Measurements from ENCODE around the gene AIG1.
"Not testable (repeated sequence)": the region's sequence is repeated elsewhere in the genome, so short reads cannot be mapped to it uniquely, and the experiment has no call there.

The AIG1 gene

DNA sequence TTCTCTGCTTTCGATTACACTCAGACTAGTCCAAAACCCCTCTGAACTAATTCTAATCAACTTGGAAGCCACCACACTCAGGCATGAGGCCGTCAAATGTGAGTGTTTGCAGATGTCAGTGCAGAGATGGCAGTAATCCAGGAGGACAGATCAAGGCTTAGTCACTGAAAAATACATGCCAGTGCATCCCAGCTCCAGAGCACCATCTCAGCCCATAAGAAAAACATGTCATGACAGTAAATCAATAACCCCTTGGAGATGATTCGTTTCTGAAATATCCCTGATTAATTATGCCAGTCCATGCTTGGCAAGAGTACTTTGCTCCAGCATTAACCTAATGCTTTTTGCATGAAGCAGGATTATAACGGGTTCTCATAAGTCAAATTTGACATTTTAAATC lies 210.3 kb downstream of the AIG1 start:
- no peak for DNase-seq (ENCODE audit: low spot score)

DNA sequence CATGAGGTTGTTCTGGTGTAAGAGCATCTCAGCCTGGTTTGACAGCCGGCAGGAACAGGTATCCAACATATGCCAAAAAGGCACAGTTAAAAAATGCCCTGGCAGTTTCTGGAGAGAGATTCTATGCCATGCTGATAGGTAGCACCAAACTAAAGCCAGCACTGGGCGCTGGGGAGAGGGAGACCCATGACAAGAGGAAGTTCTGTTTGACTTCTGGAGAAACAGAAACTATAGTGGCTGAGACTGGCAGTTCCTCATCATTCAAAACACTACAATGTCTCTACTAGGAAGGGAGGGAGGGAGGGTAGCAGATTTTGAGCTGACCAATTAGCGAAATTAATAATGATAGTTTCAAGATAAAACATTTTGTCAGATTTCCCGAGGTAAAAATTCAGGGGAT lies 215.7 kb downstream of the AIG1 start:
- DNase-seq (ENCODE audit: low spot score) = no peak

DNA sequence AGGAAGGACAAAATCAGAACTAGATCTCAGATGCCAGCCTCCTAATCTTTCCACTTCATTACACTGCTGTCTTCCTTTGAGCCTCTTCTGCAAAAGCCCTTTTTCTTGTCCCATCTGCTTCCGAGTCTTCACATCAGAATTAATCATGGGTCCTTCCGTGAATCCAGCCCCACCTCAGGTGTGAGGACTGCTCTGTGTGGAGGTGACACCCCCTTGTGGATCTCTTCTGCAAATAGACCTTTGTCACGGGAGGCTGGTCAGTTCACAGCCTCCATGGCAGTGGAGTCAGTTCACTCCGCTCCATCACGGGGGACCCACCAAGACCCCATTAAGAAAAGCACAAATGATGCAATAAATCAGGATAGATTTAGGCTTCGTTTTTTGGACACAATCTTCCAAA lies 218.7 kb downstream of the AIG1 start:
- peak; percentile 54 for DNase-seq (ENCODE audit: low spot score)

DNA sequence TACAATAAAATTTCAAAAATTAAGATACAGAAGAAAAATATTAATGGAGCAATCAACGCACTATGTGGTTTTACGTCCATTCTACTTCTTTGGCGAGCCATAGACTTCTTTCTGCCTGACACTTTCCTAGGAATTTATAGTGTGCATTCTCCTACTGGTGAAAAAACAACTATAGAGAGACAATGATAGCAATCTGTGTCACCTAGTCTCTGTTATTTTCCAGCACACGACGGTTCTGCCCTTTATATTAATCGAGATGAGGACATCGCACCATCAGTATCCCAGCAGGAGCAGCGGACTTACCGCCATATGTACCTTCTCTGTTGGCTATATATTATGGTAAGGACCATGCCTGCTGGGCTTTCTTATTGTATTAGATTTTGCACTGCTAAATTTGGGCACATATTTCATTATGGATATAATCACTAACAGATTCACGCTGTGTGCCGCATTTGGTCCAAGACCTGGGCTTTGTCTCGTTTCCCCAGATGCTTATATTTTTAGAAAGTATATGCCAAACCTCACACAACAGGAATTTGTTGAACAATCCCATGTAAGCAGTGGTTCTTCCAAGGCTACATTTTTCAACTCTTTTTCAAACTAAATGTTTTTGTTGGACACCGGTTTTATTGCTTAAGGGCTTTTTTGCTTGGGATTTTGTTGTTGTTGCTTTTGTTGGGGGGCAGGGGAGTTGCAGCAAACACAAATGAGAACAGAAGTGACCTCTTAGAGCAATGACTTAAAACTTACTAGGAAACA lies 223.4 kb downstream of the AIG1 start:
- no peak for DNase-seq (ENCODE audit: low spot score)

DNA sequence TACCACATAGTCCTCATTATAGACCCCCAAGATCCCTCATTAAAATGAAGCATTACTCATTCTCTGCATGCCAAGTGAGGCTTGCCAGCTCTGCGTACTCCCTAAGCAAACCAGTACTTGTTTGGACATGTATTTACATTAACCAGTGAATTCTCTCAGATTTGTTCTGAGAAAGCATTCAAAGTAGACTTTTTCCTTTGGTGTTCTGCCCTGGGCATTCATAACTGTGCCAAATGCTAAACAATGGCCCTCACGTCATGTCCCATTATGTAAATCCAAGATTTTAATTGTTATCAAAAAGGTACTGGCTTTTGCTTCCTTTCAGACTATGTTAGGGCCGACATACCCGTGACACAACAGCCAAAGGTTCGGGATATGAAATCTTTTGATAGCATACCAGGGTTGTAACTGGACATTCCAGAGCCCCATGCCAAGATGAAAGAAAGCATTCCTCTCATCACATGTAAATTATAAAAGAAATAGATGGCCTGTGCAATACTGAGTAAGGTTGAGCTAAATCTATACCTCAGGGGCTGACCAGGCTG lies 225.6 kb downstream of the AIG1 start:
- DNase-seq (ENCODE audit: low spot score) = no peak

DNA sequence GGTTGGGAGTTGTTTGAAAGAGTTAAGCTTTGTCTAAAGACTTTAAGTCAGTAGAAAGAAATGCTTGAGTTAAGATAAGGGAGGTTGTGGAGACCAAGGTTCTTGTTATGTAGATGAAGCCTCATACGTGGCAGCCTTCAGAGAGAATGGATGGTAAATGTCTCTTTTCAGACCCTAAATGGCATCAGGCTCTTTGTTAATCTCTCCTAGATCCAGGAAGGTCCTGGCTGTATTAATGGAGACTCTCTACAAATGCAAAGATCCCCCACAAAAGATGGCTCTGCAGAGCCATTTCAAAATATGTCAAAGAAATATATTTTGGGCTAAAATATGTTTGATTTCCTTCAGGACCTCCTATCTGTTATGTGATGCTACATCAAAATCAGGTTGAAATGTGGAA lies 228.2 kb downstream of the AIG1 start:
- no peak for DNase-seq (ENCODE audit: low spot score)

DNA sequence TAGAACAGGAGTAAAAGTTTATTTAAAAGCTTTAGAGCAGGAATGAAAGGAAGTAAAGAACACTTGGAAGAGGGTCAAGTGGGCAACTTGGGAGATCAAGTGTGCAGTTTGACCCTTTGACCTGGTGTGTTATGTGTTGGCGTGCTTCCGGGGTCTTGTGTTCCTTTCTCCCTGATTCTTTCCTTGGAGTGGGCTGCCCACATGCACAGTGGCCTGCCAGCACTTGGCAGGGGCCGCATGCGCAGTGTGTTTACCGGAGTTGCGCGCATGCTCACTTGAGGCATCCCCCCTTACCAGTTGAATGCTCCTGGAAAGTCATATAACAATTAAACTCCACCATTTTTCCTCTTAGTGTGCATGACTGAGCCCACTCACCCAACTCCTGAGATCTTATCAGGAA lies 229.5 kb downstream of the AIG1 start:
- DNase-seq (ENCODE audit: low spot score) = no peak

DNA sequence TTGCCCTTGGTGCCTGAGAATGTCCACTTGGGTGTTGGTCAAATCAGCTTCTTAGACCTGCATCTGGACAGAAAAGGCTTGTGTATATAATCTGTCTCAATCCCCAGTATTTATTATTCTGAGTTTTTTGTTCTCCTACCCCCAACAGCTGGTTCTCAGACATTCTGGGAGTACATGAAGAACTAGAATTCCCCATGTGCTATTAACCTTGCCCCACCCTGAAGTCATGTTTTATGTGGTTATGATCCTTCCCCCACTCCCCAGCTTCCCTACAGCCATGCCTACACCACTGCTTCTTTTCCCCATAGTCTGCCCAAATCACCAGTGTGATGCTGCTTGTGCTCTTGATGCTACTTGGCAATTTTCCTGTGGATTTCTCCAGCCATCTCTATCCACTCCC lies 232.8 kb downstream of the AIG1 start:
- DNase-seq (ENCODE audit: low spot score) = no peak

DNA sequence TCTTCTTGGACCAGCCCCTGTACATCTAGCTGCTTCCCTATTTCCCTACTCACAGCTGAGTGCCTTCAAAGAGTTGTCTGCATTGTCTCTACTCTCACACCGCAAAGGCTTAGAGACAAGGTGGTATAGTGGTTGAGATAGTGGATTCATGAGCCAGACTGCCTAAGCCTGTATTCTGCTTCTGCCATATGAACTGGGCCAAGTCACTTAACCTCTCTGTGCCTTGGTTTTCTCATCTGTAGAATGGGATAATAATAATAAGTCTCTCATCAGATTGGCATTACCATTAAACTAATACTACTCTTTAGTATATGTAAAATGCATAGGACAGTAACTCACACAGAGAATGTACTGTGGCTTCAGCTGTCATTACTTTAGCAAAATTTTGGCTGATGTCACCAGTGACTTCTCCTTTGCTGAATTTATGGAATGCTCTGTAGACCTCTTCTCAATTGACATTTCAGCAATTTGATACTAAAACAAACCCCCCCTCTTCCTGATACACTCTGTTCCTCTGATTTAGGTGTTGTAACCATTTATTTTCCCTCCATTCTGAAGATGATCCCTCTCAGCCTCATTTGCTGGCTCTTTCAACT lies 233.7 kb downstream of the AIG1 start:
- DNase-seq (ENCODE audit: low spot score) = no peak

DNA sequence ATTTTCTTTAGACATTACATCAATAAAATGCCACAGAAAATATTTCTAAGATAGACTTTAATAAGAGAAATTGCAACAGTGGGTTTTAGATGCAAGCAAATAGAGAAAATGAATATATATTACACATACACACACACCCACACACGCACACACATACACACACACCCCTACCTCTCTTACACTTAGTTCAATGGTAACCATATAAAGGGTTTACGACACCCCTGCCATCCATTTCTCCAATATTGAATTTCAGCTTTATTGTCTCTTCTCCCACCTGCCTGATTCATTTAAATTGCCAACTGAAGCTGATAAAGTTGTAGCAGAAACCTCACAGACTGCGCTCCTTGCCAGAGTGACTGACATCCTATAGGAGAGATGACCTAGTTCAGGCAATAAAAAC lies 235.2 kb downstream of the AIG1 start:
- no peak for DNase-seq (ENCODE audit: low spot score)

DNA sequence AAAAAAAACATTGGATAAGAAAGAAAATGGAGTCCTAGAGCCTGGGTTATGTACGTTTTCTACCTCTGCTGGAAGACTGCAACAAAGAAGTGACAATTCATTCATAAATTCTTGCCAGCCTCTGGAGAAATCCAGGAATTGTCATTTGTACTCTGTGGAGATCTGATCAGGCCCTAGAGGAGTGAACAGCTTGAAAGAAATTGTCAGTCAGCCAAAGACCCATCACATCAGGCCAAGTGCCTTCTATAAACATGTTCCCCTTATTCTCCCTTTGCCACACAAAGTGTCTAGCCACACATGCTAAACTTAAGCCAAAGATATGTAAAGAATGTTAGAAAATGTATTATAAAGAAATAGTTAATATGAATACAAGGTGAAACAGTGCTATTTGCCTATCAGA lies 237.4 kb downstream of the AIG1 start:
- DNase-seq (ENCODE audit: low spot score) = no peak

DNA sequence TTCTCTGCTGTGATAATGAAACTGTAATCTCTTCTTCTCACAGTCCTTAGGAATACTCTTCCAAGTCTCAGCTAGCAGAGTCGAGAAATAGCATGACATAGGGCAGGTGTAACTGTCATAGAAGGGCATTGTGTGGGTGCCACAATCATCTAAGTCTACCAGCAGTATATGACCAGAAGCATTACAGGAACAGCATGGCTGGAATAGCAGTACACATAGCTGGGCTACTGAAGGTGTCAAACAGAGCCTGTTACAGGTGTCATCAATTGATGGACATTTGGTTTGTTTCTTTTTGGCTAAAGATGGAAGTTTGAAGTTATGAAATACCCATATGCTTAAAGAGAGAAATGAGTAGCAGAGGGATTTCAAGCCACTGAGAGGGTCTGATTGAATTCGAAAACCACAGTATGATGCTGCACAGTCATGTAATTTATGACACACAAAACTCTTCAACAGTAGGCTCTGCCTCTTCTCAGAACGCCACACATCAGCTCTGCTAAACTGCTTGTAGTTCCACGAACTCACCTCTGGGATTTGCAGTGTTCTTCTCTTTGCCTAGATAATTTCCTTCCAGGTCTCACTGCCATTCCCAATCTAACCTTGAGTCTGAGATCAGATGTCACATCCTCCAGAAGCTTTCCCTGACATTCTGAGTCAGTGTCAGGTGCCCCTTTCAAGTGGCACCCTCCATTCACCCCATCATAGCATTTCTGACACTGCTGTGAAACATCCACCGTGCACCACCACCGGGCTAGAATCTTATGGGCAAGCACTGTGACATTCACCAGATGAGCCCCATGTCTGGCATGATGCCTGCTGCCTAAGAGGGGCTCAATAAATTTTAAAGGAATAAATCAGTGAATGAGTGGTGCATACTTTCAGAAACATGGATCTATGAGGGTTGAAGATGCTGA lies 238.8 kb downstream of the AIG1 start:
- DNase-seq (ENCODE audit: low spot score) = no peak

DNA sequence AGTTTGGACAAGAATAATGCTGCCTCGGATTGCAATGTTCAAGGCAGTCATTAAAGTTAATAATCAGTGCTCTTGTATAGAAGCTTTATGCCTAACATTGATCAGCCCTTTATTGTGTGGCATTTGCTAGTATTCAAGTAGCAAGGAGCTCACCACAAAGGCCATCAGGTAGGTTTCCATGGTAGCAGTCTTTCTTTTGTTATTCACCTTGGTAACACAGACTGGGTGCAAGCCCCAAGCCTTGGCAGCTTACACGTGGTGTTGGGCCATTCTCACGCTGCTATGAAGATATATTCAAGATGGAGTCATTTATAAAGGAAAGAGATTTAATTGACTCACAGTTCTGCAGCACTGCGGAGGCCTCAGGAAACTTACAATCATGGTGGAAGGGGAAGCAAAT lies 240.5 kb downstream of the AIG1 start:
- no peak for DNase-seq (ENCODE audit: low spot score)

DNA sequence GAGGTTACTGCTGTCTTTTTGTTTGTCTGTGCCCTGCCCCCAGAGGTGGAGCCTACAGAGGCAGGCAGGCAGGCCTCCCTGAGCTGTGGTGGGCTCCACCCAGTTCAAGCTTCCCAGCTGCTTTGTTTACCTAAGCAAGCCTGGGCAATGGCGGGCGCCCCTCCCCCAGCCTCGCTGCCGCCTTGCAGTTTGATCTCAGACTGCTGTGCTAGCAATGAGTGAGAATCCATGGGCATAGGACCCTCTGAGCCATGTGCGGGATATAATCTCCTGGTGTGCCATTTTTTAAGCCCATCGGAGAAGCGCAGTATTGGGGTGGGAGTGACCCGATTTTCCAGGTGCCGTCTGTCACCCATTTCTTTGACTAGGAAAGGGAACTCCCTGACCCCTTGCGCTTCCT lies 247.1 kb downstream of the AIG1 start:
- not testable (repeated sequence) for DNase-seq (ENCODE audit: low spot score)

DNA sequence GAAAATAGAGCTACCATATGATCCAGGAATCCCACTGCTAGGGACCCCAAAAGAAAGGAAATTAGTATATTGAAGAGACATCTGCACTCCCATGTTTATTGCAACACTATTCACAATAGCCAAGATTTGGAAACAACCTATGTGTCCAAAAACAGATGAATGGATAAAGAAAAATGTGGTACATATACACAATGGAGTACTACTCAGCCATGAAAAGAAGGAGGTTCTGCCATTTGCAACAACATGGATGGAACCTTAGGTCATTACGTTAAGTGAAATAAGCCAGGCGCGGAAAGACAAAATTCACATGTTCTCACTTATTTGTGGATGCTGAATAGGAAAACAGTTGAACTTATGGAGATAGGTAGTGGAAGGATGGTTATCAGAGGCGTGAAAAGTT lies 252.5 kb downstream of the AIG1 start:
- DNase-seq (ENCODE audit: low spot score) = no peak

DNA sequence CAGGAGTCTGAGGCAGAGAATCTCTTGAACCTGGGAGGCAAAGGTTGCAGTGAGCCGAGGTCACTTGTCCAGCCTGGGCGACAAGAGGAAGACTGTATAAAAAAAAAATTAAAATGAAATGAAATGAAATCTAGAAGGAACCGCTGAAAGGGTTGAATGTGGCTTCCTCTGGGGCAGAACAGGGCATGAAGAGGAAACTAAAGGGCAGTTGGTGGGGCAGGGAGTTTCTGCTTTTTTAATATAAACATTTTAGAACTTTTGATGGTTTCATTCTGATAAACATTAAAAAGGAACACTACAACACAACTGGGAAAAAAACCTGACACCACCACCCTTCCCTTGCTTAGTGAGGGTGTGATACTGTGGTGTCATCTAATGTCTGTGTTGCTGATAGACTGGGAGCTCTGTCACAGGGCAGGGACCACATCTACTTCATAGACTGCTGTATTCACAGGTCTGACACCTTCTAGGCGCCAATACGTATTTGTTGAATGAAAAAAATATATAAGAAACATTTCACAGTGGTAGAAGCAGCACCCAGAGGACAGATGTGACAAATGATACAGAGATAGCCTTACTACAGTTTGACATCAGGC lies 260.9 kb downstream of the AIG1 start:
- DNase-seq (ENCODE audit: low spot score) = no peak

DNA sequence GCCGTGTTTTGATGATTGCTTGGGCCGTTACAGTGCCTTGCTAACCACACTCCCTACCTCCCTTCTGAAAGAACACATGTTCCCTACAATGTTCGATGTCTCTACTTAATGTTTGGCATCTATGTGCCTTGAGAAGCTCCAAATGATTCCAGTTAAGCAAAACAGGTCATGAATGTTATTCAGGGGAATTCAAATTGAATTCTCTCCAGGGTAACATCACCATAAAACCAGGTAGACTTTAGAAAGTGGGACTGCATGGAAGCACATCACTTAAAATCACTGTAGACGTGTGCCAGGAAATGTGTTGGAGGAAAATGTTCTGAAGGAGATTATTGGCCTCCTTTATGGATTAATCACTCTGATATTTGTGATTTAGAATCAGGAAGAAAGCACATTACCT lies 261.7 kb downstream of the AIG1 start:
- no peak for DNase-seq (ENCODE audit: low spot score)

DNA sequence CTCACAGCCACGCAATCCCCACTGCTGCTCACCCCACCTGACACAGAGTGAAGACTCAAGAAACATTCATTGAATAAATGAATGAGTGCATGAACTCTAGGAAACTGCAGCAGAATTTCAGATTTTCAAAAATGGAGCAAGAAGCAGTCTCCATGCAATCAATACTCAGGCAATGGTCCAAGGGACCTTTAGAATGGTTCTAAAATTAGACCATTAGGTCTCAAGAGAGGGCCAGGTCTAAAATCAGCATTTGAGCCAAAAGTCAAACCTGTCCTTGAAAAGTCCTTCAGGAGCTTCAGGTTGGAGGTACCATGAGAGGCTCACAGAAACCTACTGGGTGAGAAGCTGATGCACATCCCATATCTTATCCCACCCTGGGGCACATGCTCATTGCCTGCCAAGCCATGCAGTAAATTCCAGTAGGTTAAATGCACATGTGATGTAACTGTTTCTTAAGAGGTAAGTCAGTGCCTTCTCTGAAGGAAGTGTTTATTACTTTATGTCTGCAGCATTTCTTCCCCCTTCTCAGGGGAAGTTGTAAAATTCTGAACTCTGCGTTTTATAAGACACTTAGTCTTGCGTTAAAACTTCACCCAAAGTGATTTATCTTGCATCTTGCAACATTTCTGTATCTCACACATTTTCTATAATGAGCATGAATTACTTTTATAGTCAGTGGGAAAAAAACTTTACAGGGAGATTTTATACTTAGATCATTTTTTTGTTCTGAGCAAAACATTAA lies 263.2 kb downstream of the AIG1 start:
- DNase-seq (ENCODE audit: low spot score) = no peak

DNA sequence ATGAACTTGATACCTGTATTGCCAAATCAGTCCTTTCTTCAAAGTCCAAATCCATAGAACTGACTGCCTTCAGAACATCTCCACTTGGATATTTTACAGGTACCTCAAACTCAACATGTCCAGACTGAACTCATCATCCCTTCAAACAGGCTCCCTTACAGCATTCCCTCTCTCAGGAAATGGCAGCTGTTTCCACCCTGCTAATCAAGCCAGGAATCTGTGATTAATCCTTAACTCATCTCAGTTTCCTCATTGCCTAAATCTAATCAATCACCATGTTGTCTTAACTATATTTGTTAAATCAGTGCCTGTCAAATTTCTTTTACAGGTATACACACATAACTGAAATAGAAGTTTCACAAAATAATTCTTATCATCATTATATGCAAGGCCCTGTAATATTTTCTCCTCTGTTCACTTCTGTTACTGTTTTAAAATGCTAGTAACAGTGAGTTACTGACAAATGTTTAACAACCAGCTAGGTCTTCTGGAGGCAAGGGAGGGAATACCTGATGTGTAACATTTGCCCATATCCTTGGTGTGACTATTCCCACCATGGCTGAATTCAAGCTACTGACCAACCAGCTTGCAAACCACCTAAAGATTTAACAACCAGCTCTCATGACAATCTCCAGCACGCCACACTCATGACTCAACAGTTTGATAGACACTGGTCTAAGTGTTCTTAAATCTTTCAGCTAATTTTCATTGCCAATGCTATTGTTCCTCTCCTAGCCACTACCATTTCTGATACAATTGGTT lies 264.9 kb downstream of the AIG1 start:
- DNase-seq (ENCODE audit: low spot score) = no peak

DNA sequence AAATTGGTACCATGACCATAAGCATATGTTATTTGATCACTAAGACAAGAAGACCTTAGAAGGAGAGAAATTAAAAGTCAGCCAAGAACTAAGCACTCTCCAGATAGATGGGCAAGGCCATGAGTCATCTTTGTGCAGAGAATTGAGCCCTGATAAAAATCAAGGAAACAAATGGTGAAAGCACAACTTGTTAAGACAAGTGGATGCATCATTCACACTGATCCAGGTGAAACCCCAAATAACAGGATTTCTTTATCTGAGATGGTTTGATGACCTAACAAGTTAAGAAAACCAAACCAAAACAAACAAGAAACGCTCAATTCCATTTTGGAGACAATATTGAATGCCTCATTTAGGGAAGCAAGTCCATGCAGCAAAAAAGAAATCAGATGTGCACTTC lies 268.2 kb downstream of the AIG1 start:
- no peak for DNase-seq (ENCODE audit: low spot score)

DNA sequence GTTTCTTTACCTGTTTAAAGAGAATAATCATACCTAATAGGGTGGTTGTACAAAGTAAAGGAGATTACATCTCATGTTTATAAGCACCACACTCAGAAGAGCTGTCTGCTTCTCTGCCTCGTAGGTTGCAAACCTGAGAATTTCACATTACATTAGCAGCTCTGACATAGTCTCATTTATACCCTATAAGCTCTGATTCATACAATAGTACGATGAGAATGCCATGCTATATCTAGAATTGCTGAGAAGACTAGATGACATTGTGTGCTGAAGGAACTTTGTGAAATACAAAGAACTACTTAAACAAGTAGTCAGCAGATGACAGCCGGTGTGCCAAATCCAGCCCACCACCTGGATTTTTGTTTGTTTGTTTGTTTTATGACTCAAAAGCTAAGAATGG lies 268.6 kb downstream of the AIG1 start:
- DNase-seq (ENCODE audit: low spot score) = no peak

Measured in HuH-7 (cell line).